Measurements from ENCODE around the gene PPIG.
"Not testable (repeated sequence)": the region's sequence is repeated elsewhere in the genome, so short reads cannot be mapped to it uniquely, and the experiment has no call there.

DNA sequence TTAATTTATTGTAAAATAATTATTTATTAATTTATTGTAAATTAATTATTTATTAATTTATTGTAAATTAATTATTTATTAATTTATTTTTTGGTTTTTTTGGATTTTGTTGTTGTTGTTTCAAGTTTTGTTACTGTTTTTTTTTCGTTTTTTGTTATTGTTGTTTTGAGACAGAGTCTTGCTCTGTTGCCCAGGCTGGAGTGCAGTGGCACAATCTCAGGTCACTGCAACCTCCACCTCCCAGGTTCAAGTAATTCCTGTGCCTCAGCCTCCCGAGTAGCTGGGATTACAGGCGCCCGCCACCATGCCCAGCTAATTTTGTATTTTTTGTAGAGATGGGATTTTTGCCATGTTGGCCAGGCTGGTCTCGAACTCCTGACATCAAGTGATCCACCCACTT, 22.1 kb upstream of the PPIG start:
- TF ChIP-seq, protein P1, sequence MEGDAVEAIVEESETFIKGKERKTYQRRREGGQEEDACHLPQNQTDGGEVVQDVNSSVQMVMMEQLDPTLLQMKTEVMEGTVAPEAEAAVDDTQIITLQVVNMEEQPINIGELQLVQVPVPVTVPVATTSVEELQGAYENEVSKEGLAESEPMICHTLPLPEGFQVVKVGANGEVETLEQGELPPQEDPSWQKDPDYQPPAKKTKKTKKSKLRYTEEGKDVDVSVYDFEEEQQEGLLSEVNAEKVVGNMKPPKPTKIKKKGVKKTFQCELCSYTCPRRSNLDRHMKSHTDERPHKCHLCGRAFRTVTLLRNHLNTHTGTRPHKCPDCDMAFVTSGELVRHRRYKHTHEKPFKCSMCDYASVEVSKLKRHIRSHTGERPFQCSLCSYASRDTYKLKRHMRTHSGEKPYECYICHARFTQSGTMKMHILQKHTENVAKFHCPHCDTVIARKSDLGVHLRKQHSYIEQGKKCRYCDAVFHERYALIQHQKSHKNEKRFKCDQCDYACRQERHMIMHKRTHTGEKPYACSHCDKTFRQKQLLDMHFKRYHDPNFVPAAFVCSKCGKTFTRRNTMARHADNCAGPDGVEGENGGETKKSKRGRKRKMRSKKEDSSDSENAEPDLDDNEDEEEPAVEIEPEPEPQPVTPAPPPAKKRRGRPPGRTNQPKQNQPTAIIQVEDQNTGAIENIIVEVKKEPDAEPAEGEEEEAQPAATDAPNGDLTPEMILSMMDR (tag by site-specific recombination; IDR thresholded peaks at IDR 0.05): not testable (repeated sequence)
- not testable (repeated sequence) for TF ChIP-seq YY2 (tag by site-specific recombination; IDR thresholded peaks at IDR 0.05)

All from HEK293 (cell line).